Measurements from ENCODE around the gene DNAJC1.

The DNAJC1 gene

GRCh38 chr10:21757185-21757901 lies 246.2 kb downstream of the DNAJC1 start:
- Mint-ChIP-seq H3K27ac (no peak overlapping the region), H3K27me3 (no peaks in the 10 kb centered on the region), H3K4me3 (no peak overlapping the region), H3K9me3 (no peaks in the 10 kb centered on the region), H3K36me3 (peaks cover 19 to 36% of the 10 kb centered on the region in 2 donors), H3K4me1 (no peaks in the 10 kb centered on the region)
- ATAC-seq (replicated peaks) (no peak), DNase-seq (no peak)

- H3K9me3 Mint-ChIP-seq, result no peaks in the 10 kb centered on the region
- H3K36me3 Mint-ChIP-seq, result peaks cover 21 to 35% of the 10 kb centered on the region in 2 donors
- no peaks in the 10 kb centered on the region for H3K27me3 Mint-ChIP-seq
- DNase-seq (no peak), ATAC-seq (replicated peaks) (no peak)
- H3K4me1 Mint-ChIP-seq, result no peaks in the 10 kb centered on the region
- H3K27ac Mint-ChIP-seq, result no peak overlapping the region
- H3K4me3 Mint-ChIP-seq, result no peak overlapping the region
Measured at GRCh38 chr10:21756707-21757106, 246.8 kb downstream of the DNAJC1 start.

- no peak overlapping the region for H3K27ac Mint-ChIP-seq
- H3K4me3 Mint-ChIP-seq, result no peak overlapping the region
- DNase-seq, result no peak
- peaks cover 19 to 29% of the 10 kb centered on the region in 2 donors for H3K36me3 Mint-ChIP-seq
- no peak for ATAC-seq (replicated peaks)
- no peaks in the 10 kb centered on the region for H3K4me1 Mint-ChIP-seq
- H3K27me3 Mint-ChIP-seq, result no peaks in the 10 kb centered on the region
- H3K9me3 Mint-ChIP-seq, result no peaks in the 10 kb centered on the region
Measured at GRCh38 chr10:21754410-21755011, 249.0 kb downstream of the DNAJC1 start.

GRCh38 chr10:21753497-21754270 lies 249.8 kb downstream of the DNAJC1 start:
- Mint-ChIP-seq H3K9me3 (no peaks in the 10 kb centered on the region), H3K27ac (no peak overlapping the region), H3K36me3 (peaks cover 12 to 21% of the 10 kb centered on the region in 2 donors), H3K4me3 (no peak overlapping the region), H3K27me3 (no peaks in the 10 kb centered on the region), H3K4me1 (no peaks in the 10 kb centered on the region)
- DNase-seq (no peak), ATAC-seq (replicated peaks) (no peak)

GRCh38 chr10:21751341-21752310 lies 251.9 kb downstream of the DNAJC1 start:
- H3K36me3 Mint-ChIP-seq, result peaks cover 18 to 31% of the 10 kb centered on the region in 2 donors
- no peaks in the 10 kb centered on the region for H3K9me3 Mint-ChIP-seq
- no peak overlapping the region for H3K4me3 Mint-ChIP-seq
- H3K27me3 Mint-ChIP-seq, result no peaks in the 10 kb centered on the region
- H3K27ac Mint-ChIP-seq, result no peak overlapping the region
- DNase-seq (no peak), ATAC-seq (replicated peaks) (no peak)
- no peaks in the 10 kb centered on the region for H3K4me1 Mint-ChIP-seq

- DNase-seq (no peak), ATAC-seq (replicated peaks) (no peak)
- Mint-ChIP-seq H3K9me3 (no peaks in the 10 kb centered on the region), H3K4me1 (peaks cover 0 to 3% of the 10 kb centered on the region in 2 donors), H3K4me3 (no peak overlapping the region), H3K36me3 (peaks cover 24 to 33% of the 10 kb centered on the region in 2 donors), H3K27ac (no peak overlapping the region), H3K27me3 (no peaks in the 10 kb centered on the region)
Measured at GRCh38 chr10:21750424-21750823, 253.1 kb downstream of the DNAJC1 start.

- Mint-ChIP-seq H3K9me3 (no peaks in the 10 kb centered on the region), H3K27me3 (no peaks in the 10 kb centered on the region), H3K27ac (no peak overlapping the region), H3K4me1 (peaks cover 0 to 3% of the 10 kb centered on the region in 2 donors), H3K4me3 (no peak overlapping the region), H3K36me3 (peaks cover 24 to 28% of the 10 kb centered on the region in 2 donors)
- DNase-seq, result no peak
- no peak for ATAC-seq (replicated peaks)
Measured at GRCh38 chr10:21749788-21750187, 253.7 kb downstream of the DNAJC1 start.

- peak overlapping the region; percentile 75 for H3K27ac Mint-ChIP-seq
- no peaks in the 10 kb centered on the region for H3K27me3 Mint-ChIP-seq
- H3K4me3 Mint-ChIP-seq, result no peak overlapping the region
- peaks cover 0 to 3% of the 10 kb centered on the region in 2 donors for H3K4me1 Mint-ChIP-seq
- no peak for ATAC-seq (replicated peaks)
- no peak for DNase-seq
- no peaks in the 10 kb centered on the region for H3K9me3 Mint-ChIP-seq
- peaks cover 20 to 31% of the 10 kb centered on the region in 2 donors for H3K36me3 Mint-ChIP-seq
Measured at GRCh38 chr10:21747809-21748208, 255.7 kb downstream of the DNAJC1 start.

- Mint-ChIP-seq H3K36me3 (peaks cover 16 to 37% of the 10 kb centered on the region in 2 donors), H3K9me3 (no peaks in the 10 kb centered on the region), H3K4me1 (peaks cover 0 to 3% of the 10 kb centered on the region in 2 donors), H3K27ac (peak overlapping the region; percentile 37), H3K27me3 (no peaks in the 10 kb centered on the region), H3K4me3 (no peak overlapping the region)
- no peak for DNase-seq
- no peak for ATAC-seq (replicated peaks)
Measured at GRCh38 chr10:21746118-21746517, 257.4 kb downstream of the DNAJC1 start.

GRCh38 chr10:21744223-21744622 lies 259.3 kb downstream of the DNAJC1 start:
- DNase-seq (no peak), ATAC-seq (replicated peaks) (no peak)
- peaks cover 22 to 50% of the 10 kb centered on the region in 2 donors for H3K36me3 Mint-ChIP-seq
- H3K27ac Mint-ChIP-seq, result no peak overlapping the region
- H3K27me3 Mint-ChIP-seq, result no peaks in the 10 kb centered on the region
- peaks cover 0 to 3% of the 10 kb centered on the region in 2 donors for H3K4me1 Mint-ChIP-seq
- H3K4me3 Mint-ChIP-seq, result no peak overlapping the region
- H3K9me3 Mint-ChIP-seq, result no peaks in the 10 kb centered on the region

GRCh38 chr10:21742740-21743412 lies 260.7 kb downstream of the DNAJC1 start:
- peaks cover 27 to 53% of the 10 kb centered on the region in 2 donors for H3K36me3 Mint-ChIP-seq
- DNase-seq (no peak), ATAC-seq (replicated peaks) (no peak)
- H3K9me3 Mint-ChIP-seq, result no peaks in the 10 kb centered on the region
- peaks cover 0 to 6% of the 10 kb centered on the region in 2 donors for H3K4me1 Mint-ChIP-seq
- H3K4me3 Mint-ChIP-seq, result no peak overlapping the region
- no peaks in the 10 kb centered on the region for H3K27me3 Mint-ChIP-seq
- peak overlapping the region; percentile 51 for H3K27ac Mint-ChIP-seq

GRCh38 chr10:21740989-21741388 lies 262.5 kb downstream of the DNAJC1 start:
- ATAC-seq (replicated peaks), result no peak
- no peak for DNase-seq
- Mint-ChIP-seq H3K9me3 (no peaks in the 10 kb centered on the region), H3K36me3 (peaks cover 32 to 55% of the 10 kb centered on the region in 2 donors), H3K27me3 (no peaks in the 10 kb centered on the region), H3K4me1 (peaks cover 6 to 10% of the 10 kb centered on the region in 2 donors), H3K27ac (no peak overlapping the region), H3K4me3 (no peak overlapping the region)

GRCh38 chr10:21737106-21737505 lies 266.4 kb downstream of the DNAJC1 start:
- Mint-ChIP-seq H3K4me1 (peaks cover 6 to 9% of the 10 kb centered on the region in 2 donors), H3K27me3 (no peaks in the 10 kb centered on the region), H3K36me3 (peaks cover 40 to 52% of the 10 kb centered on the region in 2 donors), H3K4me3 (no peak overlapping the region), H3K27ac (peak overlapping the region; percentile 48), H3K9me3 (no peaks in the 10 kb centered on the region)
- DNase-seq (no peak), ATAC-seq (replicated peaks) (no peak)
